Right atrium auricular region (tissue), 2 donors: Measurements from ENCODE around the gene PNPLA8. TPM values are rescaled to one million over a fixed set of nuclear protein-coding genes. Genes with fewer than 3 reads are reported as not detected.

ENCODE experiments used
- DNase-seq: peaks from one replicate; pipeline ENCODE4 v3.0.0-alpha.2; 2019; ENCODE audit warnings: low spot score
- H3K27ac ChIP-seq, 2 donors: fragments of 200-600 bp; sonication (generic); 1 replicate in 1 of 2; 2 replicates in 1 of 2; pipeline ENCODE4 v1.5.1; 2016 to 2019
- H3K27me3 ChIP-seq, 2 donors: fragments of 200-600 bp; sonication (generic); one replicate each; pipeline versions ENCODE4 v1.5.1 to v1.6.0; 2017 to 2019
- H3K36me3 ChIP-seq: fragments of 200-600 bp; sonication (generic); one replicate; pipeline ENCODE4 v1.5.1; 2016
- H3K4me1 ChIP-seq, 2 donors: fragments of 200-600 bp; sonication (generic); one replicate each; pipeline versions ENCODE4 v1.5.1 to v1.6.0; 2017 to 2019
- H3K4me3 ChIP-seq, 2 donors: fragments of 200-600 bp; sonication (generic); 1 replicate in 1 of 2; 2 replicates in 1 of 2; pipeline ENCODE4 v1.5.1; 2017 to 2019; ENCODE audit warnings: mild to moderate bottlenecking in 1 of 2, moderate library complexity in 1 of 2
- H3K9me3 ChIP-seq, 2 donors: fragments of 200-600 bp; sonication (generic); one replicate each; pipeline ENCODE4 v1.5.1; 2019
- CTCF ChIP-seq, 2 donors: fragments of 200-600 bp; sonication (generic); IDR thresholded peaks; one replicate each; pipeline ENCODE4 v1.5.1; 2019; ENCODE audit warnings: antibody characterized with exemption in 2 of 2
- total RNA-seq, 2 donors: library from RNA; depleted of rRNA; stranded (reverse); fragments of >200 nt; gene quantifications; one replicate each; pipeline ENCODE4 v1.1.0, GENCODE V29; 2016

Gene PNPLA8
- total RNA-seq, 2 donors from 2014 or later, result 25.9 to 33.1 TPM

DNA sequence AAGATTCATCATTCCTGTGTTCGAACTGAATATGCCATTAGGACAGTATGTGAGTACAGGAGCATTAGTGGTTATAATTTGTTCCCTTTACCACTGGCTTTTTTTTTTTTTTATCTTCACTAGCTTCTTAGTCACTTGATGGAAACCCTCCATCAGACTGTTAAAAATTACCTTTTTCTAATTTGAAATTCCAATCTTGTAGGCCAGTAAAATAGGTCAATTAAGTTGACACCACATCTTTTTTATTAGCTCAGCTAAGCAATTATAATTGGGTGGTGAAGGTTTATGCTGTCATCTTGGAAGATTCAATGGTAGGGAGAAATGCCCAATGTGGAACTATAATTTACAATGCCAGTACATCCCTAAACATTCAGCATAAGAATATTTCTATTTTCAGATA lies 75.8 kb downstream of the PNPLA8 start:
- Histone ChIP-seq H3K4me1 (peaks cover 0 to 9% of the 10 kb centered on the region in 2 donors), H3K36me3 (no peaks in the 10 kb centered on the region), H3K27ac (no peak overlapping the region), H3K9me3 (no peaks in the 10 kb centered on the region), H3K27me3 (peaks cover 3 to 4% of the 10 kb centered on the region in 2 donors), H3K4me3 (no peak overlapping the region)
- TF ChIP-seq CTCF (IDR thresholded peaks at IDR 0.05), result no peak
- DNase-seq, result no peak

DNA sequence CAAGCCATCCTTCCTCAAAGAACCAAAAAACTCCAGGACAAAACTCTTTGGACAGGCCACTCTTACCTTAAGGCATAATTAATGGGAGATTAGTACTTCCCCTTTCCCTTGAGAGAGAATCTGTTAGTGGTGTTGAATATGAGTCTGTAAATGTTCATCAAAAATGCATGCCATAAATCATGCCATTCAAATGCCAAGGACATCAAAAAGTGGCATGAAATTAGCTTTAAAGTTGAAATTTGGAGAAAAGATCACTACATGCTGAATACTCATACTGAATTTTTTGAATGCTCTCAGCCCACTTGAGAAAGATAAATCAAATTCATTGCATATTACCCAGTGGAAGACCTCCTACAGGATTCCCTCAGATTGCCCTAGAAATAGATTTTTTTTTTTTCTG lies 76.4 kb downstream of the PNPLA8 start:
- Histone ChIP-seq H3K27ac (no peak overlapping the region), H3K4me3 (no peak overlapping the region), H3K36me3 (no peaks in the 10 kb centered on the region), H3K9me3 (no peaks in the 10 kb centered on the region), H3K4me1 (peaks cover 0 to 2% of the 10 kb centered on the region in 2 donors), H3K27me3 (no peaks in the 10 kb centered on the region)
- TF ChIP-seq CTCF (IDR thresholded peaks at IDR 0.05), result no peak
- no peak for DNase-seq

- Histone ChIP-seq H3K4me1 (no peaks in the 10 kb centered on the region), H3K9me3 (no peaks in the 10 kb centered on the region), H3K4me3 (no peak overlapping the region), H3K27ac (no peak overlapping the region), H3K27me3 (no peaks in the 10 kb centered on the region), H3K36me3 (no peaks in the 10 kb centered on the region)
- no peak for DNase-seq
- TF ChIP-seq CTCF (IDR thresholded peaks at IDR 0.05), result no peak
Observed at GRCh38 chr7:108448584-108449505, 77.1 kb downstream of the PNPLA8 start.

DNA sequence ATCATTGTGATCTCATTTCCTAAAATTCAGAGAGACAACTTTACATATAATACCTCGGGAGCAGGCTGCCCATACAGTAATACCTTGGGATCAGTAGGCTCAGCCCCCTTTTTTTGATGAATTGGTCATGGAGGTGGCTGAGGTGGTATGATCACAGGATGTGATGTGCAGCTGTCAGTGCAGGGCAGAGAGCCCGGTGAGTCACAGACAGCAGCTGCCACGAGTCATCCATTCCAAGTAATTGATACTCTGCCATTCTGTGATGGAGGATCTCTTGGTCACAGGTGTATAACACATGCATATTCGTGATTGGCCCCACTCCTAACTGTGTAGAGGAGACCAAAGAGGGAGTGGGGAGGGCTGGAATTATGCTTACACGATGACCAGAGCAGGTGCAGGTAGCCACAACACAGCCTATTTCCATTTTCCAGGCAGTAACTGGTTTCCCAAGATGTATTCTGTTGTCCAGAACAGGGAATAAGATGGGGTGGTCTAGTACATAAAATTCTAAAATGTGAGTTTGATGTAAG lies 83.8 kb downstream of the PNPLA8 start:
- Histone ChIP-seq H3K27me3 (no peaks in the 10 kb centered on the region), H3K27ac (no peak overlapping the region)
- no peak for TF ChIP-seq CTCF (IDR thresholded peaks at IDR 0.05)

DNA sequence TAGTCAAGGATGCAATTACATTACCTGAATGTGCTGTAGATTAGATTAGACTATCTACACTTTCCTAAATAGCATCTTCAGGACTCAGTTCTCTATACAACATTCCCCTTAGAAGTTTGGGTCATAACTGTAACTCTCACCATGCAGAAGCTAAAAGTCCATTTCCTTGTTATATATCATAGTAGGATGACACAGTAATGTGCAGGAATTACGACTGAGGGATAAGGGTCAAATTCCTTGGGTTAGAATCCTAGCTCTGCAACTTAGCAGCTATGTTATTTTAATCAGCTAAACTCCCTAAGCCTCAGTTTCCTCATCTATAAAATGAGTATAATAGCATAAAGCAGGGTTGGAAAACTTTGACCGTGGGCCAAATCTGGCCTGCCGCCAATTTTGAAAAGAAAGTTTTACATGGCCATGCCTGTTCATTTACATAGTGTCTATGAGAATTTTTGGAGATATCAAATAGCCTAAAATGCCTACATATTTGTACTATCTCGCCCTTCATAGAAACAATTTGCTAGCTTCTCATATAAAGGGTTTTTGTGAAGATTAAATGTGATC lies 84.5 kb downstream of the PNPLA8 start:
- DNase-seq, result no peak
- no peaks in the 10 kb centered on the region for H3K9me3 ChIP-seq
- TF ChIP-seq CTCF (IDR thresholded peaks at IDR 0.05), result no peak
- no peaks in the 10 kb centered on the region for H3K27me3 ChIP-seq
- no peak overlapping the region for H3K27ac ChIP-seq
- no peaks in the 10 kb centered on the region for H3K36me3 ChIP-seq
- H3K4me1 ChIP-seq, result no peaks in the 10 kb centered on the region
- no peak overlapping the region for H3K4me3 ChIP-seq

More for the DNA sequence above, 83.8 kb downstream of the PNPLA8 start:
- DNase-seq, result no peak
- Histone ChIP-seq H3K4me3 (no peak overlapping the region), H3K4me1 (no peaks in the 10 kb centered on the region), H3K9me3 (no peaks in the 10 kb centered on the region), H3K36me3 (no peaks in the 10 kb centered on the region)
